MM.1S (cell line): Measurements from ENCODE around the gene CAV3.

Source experiments
- DNase-seq: peaks from one replicate; pipeline ENCODE4 v3.0.0-alpha.2; 2015
- H2AFZ ChIP-seq: fragments of 300-600 bp; sonication (generic); 2 replicates; pipeline ENCODE4 v1.6.0; 2016; ENCODE audit warnings: antibody characterized with exemption, low read length
- H3F3A ChIP-seq: fragments of 300-600 bp; sonication (generic); 2 replicates; pipeline ENCODE4 v1.6.1; 2016; ENCODE audit warnings: mild to moderate bottlenecking, antibody characterized with exemption, low read length, moderate library complexity, mixed read lengths; ENCODE audit not compliant: insufficient read depth
- H3K27ac ChIP-seq: fragments of 300-600 bp; sonication (generic); 2 replicates; pipeline ENCODE4 v1.5.1; 2016; ENCODE audit warnings: mild to moderate bottlenecking, low read length
- H3K27me3 ChIP-seq: fragments of 300-600 bp; sonication (generic); replicated peaks from 2 replicates; pipeline ENCODE4 v1.6.0; 2016; ENCODE audit warnings: low read length; ENCODE audit not compliant: insufficient read depth
- H3K36me3 ChIP-seq: fragments of 300-600 bp; sonication (generic); replicated peaks from 2 replicates; pipeline ENCODE4 v1.6.1; 2016; ENCODE audit warnings: mild to moderate bottlenecking, low read length, mixed read lengths; ENCODE audit not compliant: insufficient read depth
- H3K4me1 ChIP-seq: fragments of 300-600 bp; sonication (generic); 2 replicates; pipeline ENCODE4 v1.6.1; 2016; ENCODE audit warnings: low read length, mixed read lengths
- H3K4me2 ChIP-seq: fragments of 300-600 bp; sonication (generic); 2 replicates; pipeline ENCODE4 v1.6.0; 2016; ENCODE audit warnings: low read depth, low read length
- H3K4me3 ChIP-seq: fragments of 300-600 bp; sonication (generic); 2 replicates; pipeline ENCODE4 v1.5.1; 2016; ENCODE audit warnings: low read length, mixed read lengths
- H3K79me2 ChIP-seq: fragments of 300-600 bp; sonication (generic); 2 replicates; pipeline ENCODE4 v1.6.1; 2016; ENCODE audit warnings: mixed run types, low read length, mixed read lengths
- H3K9ac ChIP-seq: fragments of 300-600 bp; sonication (generic); 2 replicates; pipeline ENCODE4 v1.6.1; 2016; ENCODE audit warnings: low read length, mixed read lengths
- H3K9me2 ChIP-seq: fragments of 300-600 bp; sonication (generic); replicated peaks from 2 replicates; pipeline ENCODE4 v1.6.1; 2016; ENCODE audit warnings: mild to moderate bottlenecking, low read length, mixed read lengths; ENCODE audit not compliant: insufficient read depth
- H3K9me3 ChIP-seq: fragments of 300-600 bp; sonication (generic); replicated peaks from 2 replicates; pipeline ENCODE4 v1.6.1; 2016; ENCODE audit warnings: mild to moderate bottlenecking, low read length, mixed read lengths; ENCODE audit not compliant: insufficient read depth
- H4K20me1 ChIP-seq: fragments of 300-600 bp; sonication (generic); 2 replicates; pipeline ENCODE4 v1.6.1; 2016; ENCODE audit warnings: mild to moderate bottlenecking, low read length, moderate library complexity, mixed read lengths; ENCODE audit not compliant: insufficient read depth
- EZH2 ChIP-seq: fragments of 300-600 bp; sonication (generic); optimal IDR thresholded peaks from 2 replicates; pipeline ENCODE3; 2017; ENCODE audit warnings: low read depth, mild to moderate bottlenecking, antibody characterized with exemption, low read length, mixed read lengths
- EZH2phosphoT487 ChIP-seq: fragments of 300-600 bp; sonication (generic); IDR thresholded peaks from 2 replicates; pipeline ENCODE4 v1.6.1; 2018; ENCODE audit warnings: antibody characterized with exemption, low read length
- TF ChIP-seq, protein P1 (sequence below): fragments of 300-600 bp; sonication (generic); IDR thresholded peaks from 2 replicates; pipeline ENCODE4 v1.5.1; 2016; ENCODE audit warnings: antibody characterized with exemption, low read length, mixed read lengths

Gene CAV3

DNA sequence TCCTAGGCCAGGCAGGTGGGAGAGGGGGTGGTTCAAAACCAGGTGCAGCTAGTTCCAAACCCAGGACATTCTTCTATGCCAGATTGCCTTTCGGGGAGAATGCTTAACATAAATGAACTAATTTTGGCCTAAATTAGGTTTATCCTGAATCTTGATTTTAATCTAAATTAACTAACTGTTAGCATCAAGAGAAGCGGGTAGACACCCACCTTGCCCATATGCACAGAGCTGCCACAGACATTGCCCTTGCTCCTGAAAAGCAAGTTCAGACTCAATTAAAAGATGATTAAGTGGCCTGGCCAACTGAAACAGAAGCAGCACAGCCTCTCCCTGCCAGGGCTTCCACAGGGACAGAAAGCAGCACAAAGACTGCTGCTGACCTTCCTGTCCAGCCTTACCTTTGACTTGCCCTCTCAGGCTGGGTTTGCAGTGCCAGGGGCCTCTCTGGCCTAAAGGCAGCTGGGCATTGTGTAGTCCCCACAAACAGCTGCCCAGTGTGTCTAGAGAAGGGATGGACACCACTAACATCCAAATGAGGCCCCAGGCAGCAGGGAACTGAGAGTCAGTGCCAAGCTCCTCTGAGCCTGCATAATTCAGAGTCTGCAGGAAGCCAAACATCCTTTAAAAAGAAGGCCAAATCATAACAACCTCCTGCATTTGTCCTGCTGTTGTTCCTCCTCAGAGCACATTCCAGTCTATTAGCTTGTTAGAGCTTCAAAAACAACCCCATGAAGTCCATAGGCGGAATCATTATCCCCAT is 51.3 kb downstream of the CAV3 start:
- Histone ChIP-seq H4K20me1 (no peaks in the 10 kb centered on the region), H3K4me2 (no peak overlapping the region), H2AFZ (no peak overlapping the region), H3K4me3 (no peak overlapping the region), H3K9ac (no peak overlapping the region), H3K36me3 (no peaks in the 10 kb centered on the region), H3K4me1 (no peaks in the 10 kb centered on the region), H3F3A (no peaks in the 10 kb centered on the region), H3K9me3 (no peaks in the 10 kb centered on the region), H3K79me2 (no peaks in the 10 kb centered on the region), H3K9me2 (no peaks in the 10 kb centered on the region), H3K27ac (no peak overlapping the region), H3K27me3 (no peaks in the 10 kb centered on the region)
- DNase-seq: no peak
- TF ChIP-seq EZH2 (no peak), EZH2phosphoT487 (no peak)
- TF ChIP-seq, protein P1, sequence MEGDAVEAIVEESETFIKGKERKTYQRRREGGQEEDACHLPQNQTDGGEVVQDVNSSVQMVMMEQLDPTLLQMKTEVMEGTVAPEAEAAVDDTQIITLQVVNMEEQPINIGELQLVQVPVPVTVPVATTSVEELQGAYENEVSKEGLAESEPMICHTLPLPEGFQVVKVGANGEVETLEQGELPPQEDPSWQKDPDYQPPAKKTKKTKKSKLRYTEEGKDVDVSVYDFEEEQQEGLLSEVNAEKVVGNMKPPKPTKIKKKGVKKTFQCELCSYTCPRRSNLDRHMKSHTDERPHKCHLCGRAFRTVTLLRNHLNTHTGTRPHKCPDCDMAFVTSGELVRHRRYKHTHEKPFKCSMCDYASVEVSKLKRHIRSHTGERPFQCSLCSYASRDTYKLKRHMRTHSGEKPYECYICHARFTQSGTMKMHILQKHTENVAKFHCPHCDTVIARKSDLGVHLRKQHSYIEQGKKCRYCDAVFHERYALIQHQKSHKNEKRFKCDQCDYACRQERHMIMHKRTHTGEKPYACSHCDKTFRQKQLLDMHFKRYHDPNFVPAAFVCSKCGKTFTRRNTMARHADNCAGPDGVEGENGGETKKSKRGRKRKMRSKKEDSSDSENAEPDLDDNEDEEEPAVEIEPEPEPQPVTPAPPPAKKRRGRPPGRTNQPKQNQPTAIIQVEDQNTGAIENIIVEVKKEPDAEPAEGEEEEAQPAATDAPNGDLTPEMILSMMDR: no peak

DNA sequence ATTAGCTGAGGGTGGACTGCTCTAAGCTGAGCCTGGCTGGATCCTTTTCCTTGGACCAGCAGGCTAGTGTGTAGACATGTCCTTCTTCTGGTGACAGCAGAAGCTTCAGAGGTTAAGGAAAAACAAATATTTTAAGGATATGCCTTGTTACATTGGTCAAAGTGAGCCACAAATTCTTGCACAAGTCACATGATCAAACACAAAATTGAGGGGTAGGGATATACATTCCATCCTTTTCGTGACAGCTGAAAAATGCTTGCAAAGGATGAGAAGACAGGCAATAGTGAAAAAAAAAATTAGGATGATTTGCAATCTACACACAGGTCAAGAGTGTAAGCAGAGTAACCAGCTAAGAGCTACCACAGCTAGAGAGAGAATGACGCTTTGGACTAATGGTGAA is 56.9 kb downstream of the CAV3 start:
- Histone ChIP-seq H3K4me3 (no peak overlapping the region), H3K79me2 (no peaks in the 10 kb centered on the region), H3F3A (no peaks in the 10 kb centered on the region), H3K4me1 (no peaks in the 10 kb centered on the region), H3K36me3 (no peaks in the 10 kb centered on the region), H3K27ac (no peak overlapping the region), H2AFZ (no peak overlapping the region), H3K4me2 (no peak overlapping the region), H3K9ac (no peak overlapping the region), H3K9me3 (no peaks in the 10 kb centered on the region), H3K27me3 (no peaks in the 10 kb centered on the region), H4K20me1 (no peaks in the 10 kb centered on the region), H3K9me2 (no peaks in the 10 kb centered on the region)
- TF ChIP-seq EZH2phosphoT487 (no peak), EZH2 (no peak)
- TF ChIP-seq, protein P1: no peak
- DNase-seq: no peak

- Histone ChIP-seq H3K27me3 (no peaks in the 10 kb centered on the region), H3K4me3 (no peak overlapping the region), H3K9ac (no peak overlapping the region), H3K79me2 (no peaks in the 10 kb centered on the region), H3K27ac (no peak overlapping the region), H3K4me1 (no peaks in the 10 kb centered on the region), H3F3A (no peaks in the 10 kb centered on the region), H3K36me3 (no peaks in the 10 kb centered on the region), H3K9me2 (no peaks in the 10 kb centered on the region), H4K20me1 (no peaks in the 10 kb centered on the region), H3K4me2 (no peak overlapping the region), H2AFZ (no peak overlapping the region), H3K9me3 (no peaks in the 10 kb centered on the region)
- no peak for DNase-seq
- TF ChIP-seq, protein P1: no peak
- TF ChIP-seq EZH2 (no peak), EZH2phosphoT487 (no peak)
Measured at GRCh38 chr3:8793242-8793641, 59.6 kb downstream of the CAV3 start.
